ENCODE measurements around the gene PTOV1.

GRCh38 chr19:49820125-49820524 is 30.8 kb upstream of the PTOV1 start:
- TF ChIP-seq CTCF (IDR thresholded peaks at IDR 0.05 in 4 of 5, conservative IDR thresholded peaks at IDR 0.05 in 1 of 5), result no peak
- no peak for TF ChIP-seq POLR2A (IDR thresholded peaks at IDR 0.05)
